HCT116 (cell line): ENCODE data around the gene GPX4. TPM values are rescaled to one million over a fixed set of nuclear protein-coding genes. Genes with fewer than 3 reads are reported as not detected.

Experiments
- ATAC-seq: fragments of 200-7000 bp; cut with Tn5 transposase; 2 replicates; pipeline ENCODE4 v1.9.1; 2020; ENCODE audit warnings: mild to moderate bottlenecking, moderate library complexity
- BruUV-seq: library from RNA; stranded (reverse); fragments of 400-500 nt; replicated peaks from 2 replicates; lab custom pipeline; 2021; lab: Mats Ljungman, UMichigan
- CTCF ChIA-PET: fragments of 300-600 bp; sonication (Branson Sonifier 250); formaldehyde crosslinking; loops from one replicate; lab custom pipeline; 2021; ENCODE audit warnings: antibody characterized with exemption; lab: Charles Lee
- POLR2A ChIA-PET: fragments of 300-600, 350-600 bp; sonication (Branson Sonifier 250); formaldehyde crosslinking; loops from one replicate; lab custom pipeline; 2021; ENCODE audit warnings: antibody characterized with exemption; lab: Charles Lee
- RAD21 ChIA-PET, 2 experiments: fragments of 300-600 bp; sonication (Branson Sonifier 250); formaldehyde crosslinking; loops; one replicate each; lab custom pipeline; 2023; ENCODE audit warnings: low total read pairs in 2 of 2; ENCODE audit not compliant: uncharacterized antibody in 2 of 2, unreplicated experiment in 2 of 2, low non-redundant PET in 1 of 2; lab: Charles Lee
- DNase-seq: peaks from one replicate; pipeline ENCODE4 v3.0.0-alpha.2; 2010; ENCODE audit warnings: low read depth, low spot score
- H2AFZ ChIP-seq: fragments of 200-600 bp; shearing (Covaris generic), sonication (generic); 2 replicates; pipeline ENCODE4 v1.6.1; 2017; ENCODE audit warnings: low read depth, mixed run types, mixed read lengths, antibody characterized with exemption, low read length; ENCODE audit not compliant: poor library complexity, severe bottlenecking
- H3K27ac ChIP-seq: 2 replicates; pipeline ENCODE4 v1.5.1; 2012; ENCODE audit warnings: low read depth, low read length
- H3K27me3 ChIP-seq: fragments of 200-600 bp; sonication (generic); 2 replicates; pipeline ENCODE4 v1.6.1; 2016; ENCODE audit warnings: mixed run types, low read length, mixed read lengths; ENCODE audit not compliant: insufficient read depth
- H3K36me3 ChIP-seq, 2 experiments: fragments of 200-500 bp in 1 of 2; fragments of 200-600 bp in 1 of 2; sonication (Bioruptor generic) in 1 of 2; sonication (generic) in 1 of 2; 2 replicates each; pipeline versions ENCODE4 v1.5.1 to v1.6.1; 2014 to 2016; ENCODE audit warnings: low read length in 2 of 2, inconsistent platforms in 1 of 2, mixed read lengths in 1 of 2, mixed run types in 1 of 2; ENCODE audit not compliant: insufficient read depth in 2 of 2, control insufficient read depth in 1 of 2
- H3K4me1 ChIP-seq, 2 experiments: fragments of 200-600 bp in 1 of 2; sonication (generic) in 1 of 2; 2 replicates each; pipeline versions ENCODE4 v1.5.1 to v1.6.1; 2012 to 2017; ENCODE audit warnings: low read length in 2 of 2, inconsistent platforms in 1 of 2, mild to moderate bottlenecking in 1 of 2, mixed read lengths in 1 of 2, mixed run types in 1 of 2, moderate library complexity in 1 of 2; ENCODE audit not compliant: insufficient read depth in 2 of 2, control insufficient read depth in 1 of 2
- H3K4me2 ChIP-seq: fragments of 200-600 bp; sonication (generic); 2 replicates; pipeline ENCODE4 v1.6.1; 2017; ENCODE audit warnings: mixed run types, low read length, mixed read lengths
- H3K4me3 ChIP-seq, 2 experiments: fragments of 200-600 bp in 1 of 2; sonication (generic) in 1 of 2; replicated peaks in 1 of 2; 2 replicates each; pipeline ENCODE4 v1.5.1; 2011 to 2016; ENCODE audit warnings: low read length in 2 of 2, control low read depth in 1 of 2, low read depth in 1 of 2, mild to moderate bottlenecking in 1 of 2, mixed read lengths in 1 of 2, mixed run types in 1 of 2
- H3K79me2 ChIP-seq: fragments of 200-600 bp; sonication (generic); 2 replicates; pipeline ENCODE4 v1.6.1; 2017; ENCODE audit warnings: mild to moderate bottlenecking, mixed run types, low read length, moderate library complexity, mixed read lengths; ENCODE audit not compliant: insufficient read depth
- H3K9ac ChIP-seq: fragments of 200-600 bp; sonication (generic); 2 replicates; pipeline ENCODE4 v1.6.1; 2016; ENCODE audit warnings: low read length, mixed read lengths
- H3K9me2 ChIP-seq: fragments of 200-600 bp; sonication (generic), shearing (Covaris generic); 2 replicates; pipeline ENCODE4 v1.6.1; 2017; ENCODE audit warnings: mixed run types, mild to moderate bottlenecking, moderate library complexity; ENCODE audit not compliant: insufficient read depth
- H3K9me3 ChIP-seq, 2 experiments: fragments of 200-500 bp in 1 of 2; fragments of 200-600 bp in 1 of 2; sonication (Bioruptor generic) in 1 of 2; sonication (generic) in 1 of 2; 2 replicates each; pipeline ENCODE4 v1.6.1; 2014 to 2017; ENCODE audit warnings: low read length in 2 of 2, mixed read lengths in 2 of 2, inconsistent platforms in 1 of 2, low read depth in 1 of 2, mild to moderate bottlenecking in 1 of 2, mixed run types in 1 of 2, moderate library complexity in 1 of 2; ENCODE audit not compliant: control insufficient read depth in 1 of 2, insufficient read depth in 1 of 2
- H4K20me1 ChIP-seq: fragments of 200-600 bp; sonication (generic), shearing (Covaris generic); 2 replicates; pipeline ENCODE4 v1.6.1; 2017; ENCODE audit warnings: mixed run types, mild to moderate bottlenecking, moderate library complexity; ENCODE audit not compliant: insufficient read depth
- CBX3 ChIP-seq: IDR thresholded peaks from 2 replicates; pipeline ENCODE4 v1.6.1; 2012; ENCODE audit warnings: low read depth
- CEBPB ChIP-seq: IDR thresholded peaks from 2 replicates; pipeline ENCODE4 v1.6.1; 2012; ENCODE audit warnings: low read depth
- ELF1 ChIP-seq: IDR thresholded peaks from 2 replicates; pipeline ENCODE4 v1.6.1; 2012; ENCODE audit warnings: low read depth, borderline replicate concordance
- POLR2A ChIP-seq: IDR thresholded peaks from 2 replicates; pipeline ENCODE4 v1.7.0; 2011; ENCODE audit warnings: borderline replicate concordance; ENCODE audit not compliant: insufficient read depth, insufficient read length; ENCODE audit errors: extremely low read depth
- RAD21 ChIP-seq: IDR thresholded peaks from 2 replicates; pipeline ENCODE4 v1.6.1; 2012; ENCODE audit warnings: low read depth, mild to moderate bottlenecking
- SIN3A ChIP-seq: IDR thresholded peaks from 2 replicates; pipeline ENCODE4 v1.6.1; 2012; ENCODE audit warnings: low read depth
- SP1 ChIP-seq: IDR thresholded peaks from 2 replicates; pipeline ENCODE4 v1.6.1; 2012; ENCODE audit warnings: low read depth
- SRF ChIP-seq: IDR thresholded peaks from 2 replicates; pipeline ENCODE4 v1.6.1; 2012; ENCODE audit warnings: low read depth
- ZFX ChIP-seq: fragments of 450-650 bp; IDR thresholded peaks from 2 replicates; pipeline ENCODE4 v1.6.1; 2017
- intact Hi-C: fragments of 100-400 bp; cut with micrococcal nuclease; formaldehyde crosslinking; loops from 2 replicates; pipeline ENCODE4 v1.10.0; 2022
- total RNA-seq: library from RNA; stranded (reverse); gene quantifications from one replicate; pipeline ENCODE4 v1.2.1, GENCODE V29; 2021; ENCODE audit not compliant: unreplicated experiment
- TF ChIP-seq, protein P1 (sequence below), 3 experiments: fragments of 200-600 bp in 1 of 3; sonication (generic) in 1 of 3; IDR thresholded peaks in 2 of 3; conservative IDR thresholded peaks in 1 of 3; 2 replicates each; pipeline ENCODE4 v1.5.1; 2012 to 2017; ENCODE audit warnings: low read depth in 2 of 3, low read length in 2 of 3, antibody characterized with exemption in 1 of 3, borderline replicate concordance in 1 of 3, control low read depth in 1 of 3, mild to moderate bottlenecking in 1 of 3, mixed read lengths in 1 of 3, mixed run types in 1 of 3, moderate library complexity in 1 of 3; ENCODE audit not compliant: insufficient read depth in 1 of 3
- TF ChIP-seq, protein P2 (sequence below): IDR thresholded peaks from 2 replicates; pipeline ENCODE4 v1.6.1; 2012

The GPX4 gene
- total RNA-seq, 1 experiment from 2014 or later: 481 TPM

DNA sequence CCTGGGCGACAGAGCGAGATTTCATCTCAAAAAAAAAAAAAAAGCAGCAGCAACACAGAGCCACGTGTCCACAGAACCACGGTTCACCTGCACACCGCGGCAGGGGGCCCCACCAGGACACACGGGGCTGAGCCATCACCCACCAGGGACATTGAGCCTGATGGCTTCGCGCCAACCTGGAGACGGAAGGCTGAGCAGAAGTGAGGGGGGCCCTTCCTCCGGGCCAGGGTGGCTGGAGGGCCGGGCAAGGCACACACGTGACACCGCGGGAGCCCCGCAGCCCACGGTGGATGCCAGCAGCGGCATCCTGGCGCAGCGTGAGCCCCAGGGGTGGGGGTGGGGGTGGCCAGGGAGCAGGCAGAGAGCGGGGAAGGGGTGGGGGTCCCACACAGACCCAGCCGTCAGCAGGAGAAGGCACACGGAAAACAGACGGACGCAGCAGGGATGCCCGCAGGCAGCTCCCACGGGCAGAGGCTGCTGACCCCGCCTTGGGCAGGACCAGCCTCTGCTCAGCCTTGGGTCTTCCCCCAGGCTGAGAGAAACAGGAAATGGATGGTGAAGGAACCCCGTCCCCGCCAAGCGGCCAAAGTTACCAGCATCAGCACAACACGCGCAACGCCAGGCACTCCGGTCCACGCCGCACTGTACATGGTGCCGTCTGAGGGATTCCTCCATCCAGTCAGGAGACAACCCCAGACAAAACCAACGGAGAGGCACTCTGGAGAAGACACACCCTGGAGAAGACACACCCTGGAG is 36.7 kb downstream of the GPX4 start:
- no peak for ATAC-seq
- Histone ChIP-seq H3K9me2 (no peaks in the 10 kb centered on the region), H4K20me1 (no peaks in the 10 kb centered on the region), H3K4me2 (no peak overlapping the region), H3K79me2 (no peaks in the 10 kb centered on the region; the same call in 1 of the 2 replicates), H3K27ac (no peak overlapping the region), H3K27me3 (no peaks in the 10 kb centered on the region), H3K4me3 (no peak overlapping the region), H3K4me1 (no peaks in the 10 kb centered on the region), H3K36me3 (peaks cover 2 to 4% of the 10 kb centered on the region in 2 experiments; a peak in 2 of 4 replicates), H3K9me3 (no peaks in the 10 kb centered on the region), H2AFZ (no peak overlapping the region), H3K9ac (no peak overlapping the region)
- intact Hi-C loops: no loop called here
- no peak for DNase-seq
- ChIA-PET CTCF (no interaction called here), POLR2A (interaction anchor here (0.7 kb wide), 1 partner anchor 138 kb away, joined by 3 read pairs; no protein-coding TSS in a partner anchor), RAD21 (no interaction called here)
- BruUV-seq: no TSS peak
- TF ChIP-seq, protein P1, sequence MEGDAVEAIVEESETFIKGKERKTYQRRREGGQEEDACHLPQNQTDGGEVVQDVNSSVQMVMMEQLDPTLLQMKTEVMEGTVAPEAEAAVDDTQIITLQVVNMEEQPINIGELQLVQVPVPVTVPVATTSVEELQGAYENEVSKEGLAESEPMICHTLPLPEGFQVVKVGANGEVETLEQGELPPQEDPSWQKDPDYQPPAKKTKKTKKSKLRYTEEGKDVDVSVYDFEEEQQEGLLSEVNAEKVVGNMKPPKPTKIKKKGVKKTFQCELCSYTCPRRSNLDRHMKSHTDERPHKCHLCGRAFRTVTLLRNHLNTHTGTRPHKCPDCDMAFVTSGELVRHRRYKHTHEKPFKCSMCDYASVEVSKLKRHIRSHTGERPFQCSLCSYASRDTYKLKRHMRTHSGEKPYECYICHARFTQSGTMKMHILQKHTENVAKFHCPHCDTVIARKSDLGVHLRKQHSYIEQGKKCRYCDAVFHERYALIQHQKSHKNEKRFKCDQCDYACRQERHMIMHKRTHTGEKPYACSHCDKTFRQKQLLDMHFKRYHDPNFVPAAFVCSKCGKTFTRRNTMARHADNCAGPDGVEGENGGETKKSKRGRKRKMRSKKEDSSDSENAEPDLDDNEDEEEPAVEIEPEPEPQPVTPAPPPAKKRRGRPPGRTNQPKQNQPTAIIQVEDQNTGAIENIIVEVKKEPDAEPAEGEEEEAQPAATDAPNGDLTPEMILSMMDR (IDR thresholded peaks at IDR 0.05 in 2 of 3, conservative IDR thresholded peaks at IDR 0.05 in 1 of 3; ENCODE audit: borderline replicate concordance in 1 of 3, insufficient read depth in 1 of 3, low read depth in 2 of 3, low read length in 2 of 3): no peak
- no peak for TF ChIP-seq RAD21
- no peak for TF ChIP-seq SRF
- TF ChIP-seq, protein P2, sequence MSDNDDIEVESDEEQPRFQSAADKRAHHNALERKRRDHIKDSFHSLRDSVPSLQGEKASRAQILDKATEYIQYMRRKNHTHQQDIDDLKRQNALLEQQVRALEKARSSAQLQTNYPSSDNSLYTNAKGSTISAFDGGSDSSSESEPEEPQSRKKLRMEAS: no peak
- TF ChIP-seq SP1: no peak

DNA sequence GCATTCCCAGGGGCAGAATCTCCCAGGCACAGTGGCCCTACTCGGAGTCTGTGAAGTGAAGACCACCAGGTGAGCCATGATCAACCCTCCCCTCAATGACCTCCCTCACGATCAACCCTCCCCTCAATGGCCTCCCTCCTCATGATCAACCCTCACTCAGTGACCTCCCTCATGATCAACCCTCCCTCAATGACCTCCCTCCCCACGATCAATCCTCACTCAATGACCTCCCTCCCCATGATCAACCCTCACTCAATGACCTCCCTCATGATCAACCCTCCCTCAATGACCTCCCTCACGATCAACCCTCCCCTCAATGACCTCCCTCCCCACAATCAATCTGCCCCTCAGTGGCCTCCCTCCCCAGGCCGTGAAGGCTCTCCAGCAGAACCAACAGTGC is 38.1 kb downstream of the GPX4 start:
- Histone ChIP-seq H3K4me2 (no peak overlapping the region), H3K9me3 (no peaks in the 10 kb centered on the region), H3K4me1 (no peaks in the 10 kb centered on the region), H3K79me2 (no peaks in the 10 kb centered on the region; the same call in 1 of the 2 replicates), H3K36me3 (peaks cover 2 to 4% of the 10 kb centered on the region in 2 experiments; a peak in 2 of 4 replicates), H3K4me3 (no peak overlapping the region), H3K27me3 (no peaks in the 10 kb centered on the region), H2AFZ (no peak overlapping the region), H3K9me2 (no peaks in the 10 kb centered on the region)
- no TSS peak for BruUV-seq
- intact Hi-C loops: no loop called here
- RAD21 ChIA-PET: no interaction called here
- POLR2A ChIA-PET: no interaction called here
- ATAC-seq: 0 out of 2 replicates have a peak, but pooled peaks have one; percentile 33
- CTCF ChIA-PET: no interaction called here
- TF ChIP-seq SP1: no peak
- TF ChIP-seq POLR2A: no peak
- TF ChIP-seq, protein P2: no peak
- TF ChIP-seq ELF1: no peak
- TF ChIP-seq SIN3A: no peak
- no peak for TF ChIP-seq CEBPB
- TF ChIP-seq CBX3: no peak
- no peak for TF ChIP-seq ZFX
- TF ChIP-seq, all 23 proteins: peak for 0
- no peak for DNase-seq
- Histone ChIP-seq H3K9ac (no peak overlapping the region), H4K20me1 (no peaks in the 10 kb centered on the region), H3K27ac (no peak overlapping the region)
